Right cardiac atrium (tissue), 5 donors: ENCODE measurements around the gene METTL8. TPM values are rescaled to one million over a fixed set of nuclear protein-coding genes. Genes with fewer than 3 reads are reported as not detected.
A peak's percentile ranks its signal among the peaks of the same experiment; 100 is the strongest.
"Not testable (repeated sequence)": the region's sequence is repeated elsewhere in the genome, so short reads cannot be mapped to it uniquely, and the experiment has no call there.

ENCODE experiments used
- ATAC-seq, 2 donors: fragments of 200-7000 bp; cut with Tn5 transposase; one replicate each; pipeline versions ENCODE4 v1.8.0 to v1.9.1; 2020; ENCODE audit warnings: moderate library complexity in 2 of 2, mild to moderate bottlenecking in 1 of 2
- DNase-seq, 3 donors: peaks; one replicate each; pipeline ENCODE4 v3.0.0-alpha.2; 2020
- H3K27ac ChIP-seq: one replicate; pipeline ENCODE4 v1.5.1; 2013; ENCODE audit warnings: mild to moderate bottlenecking, low read length, control low read depth, moderate library complexity
- H3K27me3 ChIP-seq: one replicate; pipeline ENCODE4 v1.6.1; 2013; ENCODE audit not compliant: control insufficient read depth, insufficient read depth
- H3K4me1 ChIP-seq: one replicate; pipeline ENCODE4 v1.6.1; 2013; ENCODE audit warnings: low read length; ENCODE audit not compliant: control insufficient read depth, insufficient read depth
- H3K4me3 ChIP-seq: one replicate; pipeline ENCODE4 v1.5.1; 2013; ENCODE audit warnings: low read length, control low read depth
- H3K9me3 ChIP-seq: one replicate; pipeline ENCODE4 v1.6.1; 2013; ENCODE audit warnings: low read length; ENCODE audit not compliant: control insufficient read depth
- WGBS: extraction: QIAGEN DNeasy Blood & Tissue Kit; methylation state at CpG from one replicate; pipeline ENCODE4 v1.1.7; 2013; 5-methylcytosine and 5-hydroxymethylcytosine counted together
- intact Hi-C, 4 donors: fragments of 100-400 bp; cut with DNase I; formaldehyde crosslinking; loops; one replicate each; pipeline versions ENCODE4 v1.11.0 to v1.14.0; 2022 to 2023
- polyA plus RNA-seq: library from polyadenylated mRNA; stranded (reverse); fragments of 200-250 nt; gene quantifications from one replicate; pipeline ENCODE4 v1.2.3, GENCODE V29; 2013
- total RNA-seq, 4 donors: library from RNA; stranded (reverse); fragmentation: NEBNext Ultra II Directional; extraction: Animal tissue kit (Norgen Biotek cat#: 25700); gene quantifications; one replicate each; pipeline ENCODE4 v1.2.1, GENCODE V29; 2021
- donor health status: healthy with polysubstance abuse.
- donor health status: DM: no; HTN: yes; CAD: no.
- donor health status: DM: no; HTN: no; CAD: no.
- donor health status: DM: no; HTN: yes; CAD: no; lungs with severe emphysema.
- donor health status: DM: yes; HTN: yes; CAD: no.

The METTL8 gene
- total and polyA plus RNA-seq, 5 donors: 5.3 to 16.4 (median 12.8) TPM

DNA sequence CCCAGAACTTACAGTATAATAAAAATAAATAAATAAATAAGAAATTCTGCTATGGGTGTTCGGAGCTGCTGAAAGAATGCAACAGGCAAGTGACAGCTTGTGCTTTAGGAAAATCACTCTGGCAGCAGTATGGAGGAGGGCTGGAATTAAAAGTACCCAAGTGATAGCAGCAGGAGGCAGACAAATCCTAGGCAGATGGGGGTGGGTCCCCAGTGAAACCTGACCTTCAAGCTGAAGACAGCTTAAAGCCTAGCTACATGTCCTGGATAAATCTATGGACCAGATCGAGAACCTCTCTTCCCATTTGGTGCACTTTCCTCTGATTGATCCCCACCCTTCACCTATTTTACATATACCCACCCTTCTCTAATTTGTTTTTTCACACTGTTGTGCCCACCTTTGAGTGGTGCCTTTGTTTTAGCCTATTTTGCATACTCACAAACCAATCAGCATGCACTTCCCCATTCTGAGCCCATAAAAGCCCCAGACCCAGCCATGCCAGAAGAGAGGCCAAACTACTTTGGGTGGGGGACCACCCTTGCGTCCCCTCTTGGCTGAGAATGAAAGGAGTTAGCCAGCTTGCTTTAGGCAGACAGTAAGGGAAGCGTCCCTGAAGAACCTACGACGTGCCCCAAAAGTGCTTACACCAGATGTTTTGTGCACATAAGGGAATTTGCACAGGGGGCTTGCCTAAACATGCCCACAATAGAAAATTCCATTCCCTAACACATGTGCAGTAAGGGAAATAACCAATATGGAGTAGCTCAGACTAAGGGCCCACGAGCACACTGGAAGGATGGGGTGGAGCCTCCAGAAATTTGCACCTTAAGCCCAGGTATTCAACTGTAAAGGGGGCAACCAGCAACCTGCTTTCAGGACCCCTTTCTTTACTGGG, 3.0 kb downstream of the METTL8 start:
- no peaks in the 10 kb centered on the region for H3K9me3 ChIP-seq
- 97% methylated on average over 7 of the region's 7 CpGs for WGBS
- H3K27ac ChIP-seq: no peak overlapping the region
- peaks cover 4% of the 10 kb centered on the region for H3K4me1 ChIP-seq
- no peaks in the 10 kb centered on the region for H3K27me3 ChIP-seq
- no peak for DNase-seq
- no peak overlapping the region for H3K4me3 ChIP-seq
- intact Hi-C loops: loop anchor here in 1 of 4 donors (10.0 kb wide), 1 partner anchor 94 kb away; the partner anchor contains the start of gene CYBRD1
- ATAC-seq: no peak

- intact Hi-C loops, H3K27me3 ChIP-seq, ATAC-seq, DNase-seq, H3K9me3 ChIP-seq, H3K4me1 ChIP-seq, H3K4me3 ChIP-seq, H3K27ac ChIP-seq: not testable (repeated sequence)
- 91% methylated on average over 2 of the region's 2 CpGs for WGBS
These were observed 10.9 kb downstream of the METTL8 start for GRCh38 chr2:171422710-171423495.

DNA sequence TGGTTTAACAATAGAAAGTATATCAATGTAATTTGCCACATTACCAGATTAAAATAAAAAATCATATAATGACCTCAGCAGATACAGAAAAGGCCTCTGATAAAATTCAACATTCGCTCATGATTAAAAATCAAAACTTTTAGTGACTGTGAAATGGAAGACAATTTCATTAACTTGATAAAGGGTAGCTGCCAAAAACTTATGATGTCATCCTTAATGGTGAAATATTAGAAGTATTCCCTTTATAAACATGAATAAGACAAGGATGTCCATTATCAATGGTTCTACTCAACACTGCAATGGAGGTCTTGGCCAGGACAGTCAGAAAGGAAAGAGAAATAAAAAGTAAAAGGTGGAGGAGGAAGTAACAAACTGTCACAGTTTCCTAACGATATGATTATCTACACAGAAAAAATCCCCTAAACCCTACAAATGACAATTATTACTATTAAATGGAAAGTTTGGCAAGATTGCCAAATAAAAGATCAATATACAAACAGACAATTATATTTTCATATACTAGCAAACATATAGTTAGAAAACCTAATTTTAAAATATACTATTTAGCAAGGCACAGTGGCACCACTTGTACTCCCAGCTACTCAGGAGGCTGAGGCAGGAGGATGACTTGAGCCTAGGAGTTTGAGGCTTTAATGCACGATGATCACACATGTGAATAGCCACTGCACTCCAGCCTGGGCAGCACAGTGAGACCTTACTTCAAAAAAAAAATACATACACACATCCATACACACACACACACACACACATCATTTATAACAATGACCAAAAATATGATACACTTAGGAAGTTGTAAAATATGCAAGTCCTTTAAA, 12.8 kb downstream of the METTL8 start:
- Histone ChIP-seq H3K4me1 (no peaks in the 10 kb centered on the region), H3K27me3 (no peaks in the 10 kb centered on the region), H3K4me3 (no peak overlapping the region), H3K27ac (no peak overlapping the region), H3K9me3 (peaks cover 2% of the 10 kb centered on the region)
- 77% methylated on average over 3 of the region's 3 CpGs for WGBS
- no peak for DNase-seq
- intact Hi-C loops: no loop called here
- no peak for ATAC-seq

- Histone ChIP-seq H3K27ac (no peak overlapping the region), H3K4me1 (no peaks in the 10 kb centered on the region), H3K9me3 (peaks cover 2% of the 10 kb centered on the region), H3K4me3 (no peak overlapping the region), H3K27me3 (no peaks in the 10 kb centered on the region)
- ATAC-seq: no peak
- 92% methylated on average over 2 of the region's 2 CpGs for WGBS
- DNase-seq: no peak
- intact Hi-C loops: loop anchor here in 2 of 4 donors (5.0 kb wide), 1 partner anchor 447 kb away; no protein-coding TSS in a partner anchor
These were observed 14.5 kb downstream of the METTL8 start for GRCh38 chr2:171419333-171419732.

DNA sequence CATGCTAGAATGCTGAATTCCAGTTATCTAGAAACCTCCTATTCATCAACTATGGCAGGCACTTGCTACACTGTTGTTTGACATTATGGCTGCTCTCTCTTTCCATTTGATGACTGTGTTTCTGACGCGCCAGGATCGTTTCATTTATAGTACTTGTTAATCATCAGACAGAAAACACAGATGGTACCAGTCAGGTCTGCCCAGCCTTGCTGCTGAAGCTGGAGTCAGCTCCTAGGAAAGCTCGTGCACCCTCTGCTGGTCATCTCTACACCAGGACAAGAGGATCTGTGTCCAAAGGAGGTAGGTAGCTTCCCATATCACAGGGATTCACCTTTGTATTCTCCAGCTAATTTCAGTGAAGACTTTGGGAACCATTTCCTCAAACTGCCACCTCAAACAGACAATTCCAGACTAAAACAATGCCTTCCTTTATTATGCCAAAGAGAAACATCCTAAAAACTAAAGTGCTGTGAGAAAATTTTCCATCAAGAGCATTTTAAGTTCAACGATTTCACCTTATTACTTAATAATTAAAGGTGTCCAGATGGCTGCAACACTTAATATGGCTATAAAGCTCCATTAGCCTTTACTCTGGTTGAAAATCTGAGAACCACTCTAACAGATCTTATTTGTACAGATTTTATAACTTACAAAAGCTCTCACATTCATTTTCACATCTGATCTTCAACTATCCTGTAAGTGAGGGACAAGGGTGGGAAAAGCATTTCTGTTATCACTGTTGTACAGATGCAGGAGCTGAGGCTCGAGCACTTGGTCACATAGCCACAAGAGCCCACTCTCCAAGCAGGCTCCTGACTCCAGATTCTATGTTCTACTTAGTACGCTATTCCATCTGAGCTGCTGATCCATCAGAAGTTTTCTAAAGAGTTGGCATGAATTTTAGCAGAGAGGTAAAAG, 17.5 kb downstream of the METTL8 start:
- 32% methylated on average over 7 of the region's 7 CpGs for WGBS
- Histone ChIP-seq H3K4me3 (no peak overlapping the region), H3K27ac (no peak overlapping the region), H3K27me3 (no peaks in the 10 kb centered on the region), H3K9me3 (no peaks in the 10 kb centered on the region), H3K4me1 (no peaks in the 10 kb centered on the region)
- DNase-seq: peak; percentile 88 to 93 (median 89)
- intact Hi-C loops: loop anchor here (2.0 to 5.0 kb wide), 3 partner anchors 441 to 444 kb away; no protein-coding TSS in a partner anchor
- peak; percentile 97 to 99 for ATAC-seq

- not testable (repeated sequence) for DNase-seq, H3K4me1 ChIP-seq, H3K27ac ChIP-seq, H3K4me3 ChIP-seq, ATAC-seq, H3K27me3 ChIP-seq, H3K9me3 ChIP-seq
- 80% methylated on average over 4 of the region's 4 CpGs for WGBS
- intact Hi-C loops: loop anchor here in 2 of 4 donors (5.0 kb wide), 1 partner anchor 442 kb away; no protein-coding TSS in a partner anchor
These were observed 19.1 kb downstream of the METTL8 start for GRCh38 chr2:171414645-171415044.

- Histone ChIP-seq H3K4me1 (no peaks in the 10 kb centered on the region), H3K9me3 (no peaks in the 10 kb centered on the region), H3K27ac (no peak overlapping the region), H3K4me3 (no peak overlapping the region), H3K27me3 (no peaks in the 10 kb centered on the region)
- DNase-seq: no peak
- 62% methylated on average over 2 of the region's 2 CpGs for whole genome bisulfite sequencing
- no peak for ATAC-seq
- intact Hi-C loops: no loop called here
These were observed 21.1 kb downstream of the METTL8 start for GRCh38 chr2:171412571-171413175.

GRCh38 chr2:171411791-171412483, 21.9 kb downstream of the METTL8 start:
- H3K4me1 ChIP-seq: no peaks in the 10 kb centered on the region
- H3K4me3 ChIP-seq: no peak overlapping the region
- 94% methylated on average over 2 of the region's 2 CpGs for WGBS
- no peak for DNase-seq
- H3K27me3 ChIP-seq: no peaks in the 10 kb centered on the region
- no peak for ATAC-seq
- intact Hi-C loops: no loop called here
- no peaks in the 10 kb centered on the region for H3K9me3 ChIP-seq
- H3K27ac ChIP-seq: no peak overlapping the region

DNA sequence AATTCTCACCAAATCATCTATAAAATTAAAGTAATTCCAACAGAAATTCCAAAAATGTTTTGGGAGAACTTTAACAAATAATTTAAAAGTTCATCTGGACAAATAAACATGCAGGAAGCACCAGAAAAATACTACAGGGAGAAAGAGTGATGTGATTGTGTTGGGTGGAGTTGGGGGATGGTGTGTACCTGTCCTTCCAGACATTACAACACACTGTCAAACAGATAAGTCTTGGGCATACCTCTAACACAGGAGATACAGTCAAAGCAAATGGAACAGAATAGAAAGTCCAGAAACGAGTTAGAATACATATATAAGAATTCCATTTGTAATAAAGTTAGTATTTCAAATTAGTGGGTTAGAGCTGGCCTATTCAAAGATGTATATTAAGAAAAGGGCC, 22.6 kb downstream of the METTL8 start:
- intact Hi-C loops: no loop called here

More for the DNA sequence above, 22.6 kb downstream of the METTL8 start:
- H3K4me1 ChIP-seq: no peaks in the 10 kb centered on the region
- ATAC-seq: no peak
- H3K9me3 ChIP-seq: no peaks in the 10 kb centered on the region
- H3K27ac ChIP-seq: no peak overlapping the region
- 73% methylated on average over 1 of the region's 1 CpG for WGBS
- no peaks in the 10 kb centered on the region for H3K27me3 ChIP-seq
- DNase-seq: no peak
- H3K4me3 ChIP-seq: no peak overlapping the region
